H1 (cell line): ENCODE results near the gene ADGRB3. TPM values are rescaled to one million over a fixed set of nuclear protein-coding genes. Genes with fewer than 3 reads are reported as not detected.

Source experiments
- CTCF ChIA-PET: fragments of 300-600 bp; sonication (Branson Sonifier 250); formaldehyde crosslinking; loops from one replicate; lab custom pipeline; 2021; ENCODE audit not compliant: partially characterized antibody; lab: Charles Lee
- POLR2A ChIA-PET: fragments of 300-600 bp; sonication (Branson Sonifier 250); formaldehyde crosslinking; loops from one replicate; lab custom pipeline; 2021; ENCODE audit warnings: inconsistent platforms; ENCODE audit not compliant: partially characterized antibody; lab: Charles Lee
- DNase-seq, 2 experiments: peaks; one replicate each; pipeline versions ENCODE4 v3.0.0 to v3.0.0-alpha.2; 2010 to 2022; ENCODE audit warnings: low spot score in 2 of 2, low read depth in 1 of 2, mixed read lengths in 1 of 2
- FAIRE-seq: peaks from 2 replicates; lab custom pipeline; 2011; peaks lifted over from hg19 to GRCh38; lab: Jason Lieb, UNC
- H2AFZ ChIP-seq: 2 replicates; pipeline ENCODE4 v1.8.1; 2012; ENCODE audit warnings: low read length, inconsistent platforms
- H2AK5ac ChIP-seq: 2 replicates; pipeline ENCODE4 v1.6.1; 2013; ENCODE audit warnings: low read depth, low read length
- H2BK120ac ChIP-seq: replicated peaks from 2 replicates; pipeline ENCODE3; 2013; ENCODE audit warnings: low read depth, low read length, inconsistent platforms
- H2BK12ac ChIP-seq: 2 replicates; pipeline ENCODE4 v1.6.1; 2013; ENCODE audit warnings: low read depth, low read length
- H2BK15ac ChIP-seq: 2 replicates; pipeline ENCODE4 v1.6.1; 2013; ENCODE audit warnings: low read length
- H2BK20ac ChIP-seq: 2 replicates; pipeline ENCODE4 v1.6.1; 2013; ENCODE audit warnings: low read length
- H2BK5ac ChIP-seq: 2 replicates; pipeline ENCODE4 v1.6.1; 2013; ENCODE audit warnings: low read depth, low read length
- H3K14ac ChIP-seq: 2 replicates; pipeline ENCODE4 v1.6.1; 2013; ENCODE audit warnings: inconsistent platforms; ENCODE audit not compliant: insufficient read length
- H3K18ac ChIP-seq: 2 replicates; pipeline ENCODE4 v1.6.1; 2013; ENCODE audit warnings: low read length; ENCODE audit errors: extremely low read depth
- H3K23ac ChIP-seq: 2 replicates; pipeline ENCODE4 v1.6.1; 2013; ENCODE audit warnings: inconsistent platforms; ENCODE audit not compliant: insufficient read length
- H3K23me2 ChIP-seq: 2 replicates; pipeline ENCODE4 v1.6.1; 2013; ENCODE audit warnings: low read depth, low read length
- H3K27ac ChIP-seq: 2 replicates; pipeline ENCODE4 v1.6.1; 2011; ENCODE audit warnings: low read depth, low read length, inconsistent platforms
- H3K27me3 ChIP-seq, 4 experiments: replicated peaks in 1 of 4; 1 replicate in 1 of 4; 2 replicates in 3 of 4; pipeline versions ENCODE4 v1.6.1 to v1.8.1; 2011 to 2013; ENCODE audit warnings: low read length in 3 of 4, mild to moderate bottlenecking in 3 of 4, inconsistent platforms in 2 of 4, mixed read lengths in 2 of 4, moderate library complexity in 1 of 4; ENCODE audit not compliant: control insufficient read depth in 3 of 4, insufficient read depth in 3 of 4; ENCODE audit errors: extremely low read depth in 1 of 4
- H3K36me3 ChIP-seq, 4 experiments: 2 replicates each; pipeline versions ENCODE4 v1.6.1 to v1.8.1; 2011 to 2013; ENCODE audit warnings: mild to moderate bottlenecking in 4 of 4, low read length in 3 of 4, moderate library complexity in 2 of 4, control low read depth in 1 of 4, inconsistent platforms in 1 of 4; ENCODE audit not compliant: insufficient read depth in 4 of 4, control insufficient read depth in 2 of 4
- H3K4ac ChIP-seq: replicated peaks from 2 replicates; pipeline ENCODE3; 2013; ENCODE audit warnings: low read length, low read depth, mixed read lengths, inconsistent platforms; ENCODE audit not compliant: insufficient read length
- H3K4me1 ChIP-seq, 4 experiments: replicated peaks in 1 of 4; 1 replicate in 1 of 4; 2 replicates in 3 of 4; pipeline versions ENCODE4 v1.6.1 to v1.8.1; 2011 to 2013; ENCODE audit warnings: low read length in 3 of 4, inconsistent platforms in 2 of 4, mixed read lengths in 1 of 4; ENCODE audit not compliant: insufficient read depth in 4 of 4, control insufficient read depth in 3 of 4
- H3K4me2 ChIP-seq, 2 experiments: 2 replicates each; pipeline versions ENCODE4 v1.6.1 to v1.8.1; 2011 to 2013; ENCODE audit warnings: low read depth in 2 of 2, low read length in 2 of 2, control low read depth in 1 of 2, inconsistent platforms in 1 of 2, mild to moderate bottlenecking in 1 of 2; ENCODE audit not compliant: insufficient read depth in 1 of 2
- H3K4me3 ChIP-seq, 4 experiments: fragments of 200-600, 300-600 bp in 1 of 4; sonication (generic), shearing (Covaris generic), sonication (Bioruptor Twin) in 1 of 4; 2 replicates each; pipeline versions ENCODE4 v1.5.1 to v1.8.1; 2011 to 2016; ENCODE audit warnings: low read length in 4 of 4, low read depth in 3 of 4, control low read depth in 2 of 4, inconsistent platforms in 2 of 4, mild to moderate bottlenecking in 2 of 4, mixed read lengths in 1 of 4, moderate library complexity in 1 of 4; ENCODE audit not compliant: insufficient read depth in 2 of 4; ENCODE audit errors: extremely low read depth in 1 of 4
- H3K56ac ChIP-seq: replicated peaks from 2 replicates; pipeline ENCODE3; 2013; ENCODE audit warnings: low read depth, mild to moderate bottlenecking, mixed read lengths, low read length, inconsistent platforms; ENCODE audit not compliant: insufficient read length
- H3K79me1 ChIP-seq: 2 replicates; pipeline ENCODE4 v1.6.1; 2013; ENCODE audit warnings: low read depth, low read length, control low read depth
- H3K79me2 ChIP-seq, 2 experiments: 2 replicates each; pipeline versions ENCODE4 v1.6.1 to v1.8.1; 2012 to 2013; ENCODE audit warnings: low read length in 2 of 2, mild to moderate bottlenecking in 2 of 2, inconsistent platforms in 1 of 2; ENCODE audit not compliant: insufficient read depth in 2 of 2, control insufficient read depth in 1 of 2
- H3K9ac ChIP-seq, 4 experiments: replicated peaks in 1 of 4; 1 replicate in 1 of 4; 2 replicates in 3 of 4; pipeline versions ENCODE4 v1.6.1 to v1.8.1; 2011 to 2013; ENCODE audit warnings: low read depth in 3 of 4, low read length in 3 of 4, control low read depth in 2 of 4, mild to moderate bottlenecking in 2 of 4, moderate library complexity in 2 of 4, inconsistent platforms in 1 of 4; ENCODE audit errors: extremely low read depth in 1 of 4
- H3K9me3 ChIP-seq, 2 experiments: 2 replicates each; pipeline versions ENCODE4 v1.6.1 to v1.8.1; 2012 to 2013; ENCODE audit warnings: mild to moderate bottlenecking in 2 of 2, moderate library complexity in 2 of 2, control low read depth in 1 of 2, inconsistent platforms in 1 of 2, low read depth in 1 of 2, low read length in 1 of 2, mixed read lengths in 1 of 2; ENCODE audit not compliant: insufficient read depth in 2 of 2
- H4K20me1 ChIP-seq, 2 experiments: replicated peaks in 1 of 2; 2 replicates each; pipeline versions ENCODE3 to v1.8.1; 2011 to 2013; ENCODE audit warnings: inconsistent platforms in 2 of 2, low read length in 2 of 2, mild to moderate bottlenecking in 1 of 2; ENCODE audit not compliant: insufficient read depth in 2 of 2, control insufficient read depth in 1 of 2
- H4K5ac ChIP-seq: 2 replicates; pipeline ENCODE4 v1.6.1; 2013; ENCODE audit warnings: low read length, low read depth, mixed read lengths, inconsistent platforms; ENCODE audit not compliant: insufficient read length
- H4K8ac ChIP-seq: 2 replicates; pipeline ENCODE4 v1.8.0; 2013; ENCODE audit warnings: mild to moderate bottlenecking, moderate library complexity, low read length, inconsistent platforms; ENCODE audit not compliant: insufficient read depth; ENCODE audit errors: extremely low read depth
- H4K91ac ChIP-seq: replicated peaks from 2 replicates; pipeline ENCODE3; 2013; ENCODE audit warnings: low read length, mixed read lengths, inconsistent platforms; ENCODE audit not compliant: insufficient read length
- CTCF ChIP-seq, 3 experiments: IDR thresholded peaks; 1 replicate in 2 of 3; 2 replicates in 1 of 3; pipeline versions ENCODE4 v1.5.1 to v1.6.1; 2011; ENCODE audit warnings: low read length in 3 of 3, mild to moderate bottlenecking in 3 of 3, inconsistent platforms in 2 of 3, low read depth in 1 of 3, moderate library complexity in 1 of 3; ENCODE audit not compliant: insufficient read depth in 1 of 3; ENCODE audit errors: control extremely low read depth in 1 of 3
- FOSL1 ChIP-seq: IDR thresholded peaks from 2 replicates; pipeline ENCODE4 v1.6.1; 2011; ENCODE audit warnings: mild to moderate bottlenecking, low read depth, low read length, moderate library complexity; ENCODE audit not compliant: insufficient read depth
- MAFK ChIP-seq: IDR thresholded peaks from 2 replicates; pipeline ENCODE4 v1.6.1; 2012; ENCODE audit warnings: low read depth, mild to moderate bottlenecking, improper control_type of control experiment, low read length
- NANOG ChIP-seq: IDR thresholded peaks from 2 replicates; pipeline ENCODE4 v1.6.1; 2011; ENCODE audit warnings: low read length, low read depth, mild to moderate bottlenecking, inconsistent platforms; ENCODE audit not compliant: insufficient read depth, poor library complexity, severe bottlenecking
- POLR2AphosphoS5 ChIP-seq: IDR thresholded peaks from 2 replicates; pipeline ENCODE4 v1.6.1; 2011; ENCODE audit warnings: low read depth, low read length
- RFX5 ChIP-seq: IDR thresholded peaks from 2 replicates; pipeline ENCODE4 v1.6.1; 2011; ENCODE audit warnings: low read depth, low read length, improper control_type of control experiment, borderline replicate concordance
- SIX5 ChIP-seq: IDR thresholded peaks from 2 replicates; pipeline ENCODE4 v1.6.1; 2011; ENCODE audit warnings: mild to moderate bottlenecking, low read depth, low read length
- SRF ChIP-seq: IDR thresholded peaks from 2 replicates; pipeline ENCODE4 v1.6.1; 2011; ENCODE audit warnings: mild to moderate bottlenecking, low read depth, low read length, moderate library complexity
- TAF7 ChIP-seq: optimal IDR thresholded peaks from 2 replicates; pipeline ENCODE3; 2011; ENCODE audit warnings: low read depth, mild to moderate bottlenecking, inconsistent platforms, low read length, moderate library complexity, borderline replicate concordance
- WGBS, 2 experiments: shearing (Covaris generic) in 1 of 2; methylation state at CpG; one replicate each; pipeline versions ENCODE4 v1.1.6 to v1.1.7; 2013 to 2015; ENCODE audit warnings: low lambda C conversion rate in 2 of 2, mixed read lengths in 2 of 2, inconsistent platforms in 1 of 2, low coverage in 1 of 2, missing lambda C conversion rate in 1 of 2; ENCODE audit not compliant: insufficient replicate concordance in 2 of 2, insufficient coverage in 1 of 2, insufficient read length in 1 of 2; ENCODE audit errors: extremely low coverage in 1 of 2, missing lambda C conversion rate in 1 of 2; 5-methylcytosine and 5-hydroxymethylcytosine counted together
- polyA plus RNA-seq, 7 experiments: library from polyadenylated mRNA; depleted of rRNA in 3 of 7; stranded (reverse) in 5 of 7; unstranded in 2 of 7; fragments of >200 nt in 5 of 7; fragments of 200-250 nt in 2 of 7; gene quantifications; 1 replicate in 5 of 7; 2 replicates in 1 of 7; 4 replicates in 1 of 7; pipeline versions ENCODE4 v1.2.1 to v1.2.3, GENCODE V29; 2011 to 2013; ENCODE audit warnings: missing spikeins in 2 of 7, mixed read lengths in 2 of 7
- total RNA-seq: library from RNA; stranded (reverse); fragmentation: NEBNext Ultra II Directional; extraction: Animal tissue kit (Norgen Biotek cat#: 25700); gene quantifications from 2 replicates; pipeline ENCODE4 v1.2.1, GENCODE V29; 2021

The ADGRB3 gene
- total and polyA plus RNA-seq, 2 of the 8 experiments (the other 6 are each of a cell fraction or from before 2014, with no cell fraction given): 0.35 to 1.2 TPM

- 93% methylated on average over 3 of the region's 3 CpGs; no CpG with 5 or more reads in 1 of the 2 experiments for WGBS, 2 experiments
These were observed 56.0 kb downstream of the ADGRB3 start for GRCh38 chr6:68691120-68691519.

More at GRCh38 chr6:68691120-68691519, 56.0 kb downstream of the ADGRB3 start:
- Histone ChIP-seq H3K56ac (no peak overlapping the region), H2BK20ac (no peak overlapping the region), H2BK120ac (no peak overlapping the region), H3K27ac (no peak overlapping the region), H3K79me1 (no peaks in the 10 kb centered on the region), H3K23me2 (no peaks in the 10 kb centered on the region), H4K91ac (no peak overlapping the region), H3K4ac (no peak overlapping the region), H2BK5ac (no peak overlapping the region), H4K20me1 (no peaks in the 10 kb centered on the region), H3K4me2 (no peak overlapping the region), H3K4me3 (no peak overlapping the region), H3K23ac (no peak overlapping the region), H3K18ac (no peak overlapping the region), H2AFZ (no peak overlapping the region), H3K14ac (no peak overlapping the region), H3K27me3 (no peaks in the 10 kb centered on the region), H2BK12ac (no peak overlapping the region), H3K9ac (no peak overlapping the region), H3K9me3 (no peaks in the 10 kb centered on the region), H3K79me2 (no peaks in the 10 kb centered on the region), H2BK15ac (no peak overlapping the region), H2AK5ac (no peak overlapping the region), H3K36me3 (no peaks in the 10 kb centered on the region), H3K4me1 (0 out of 7 replicates have a peak, but pooled peaks cover 0 to 2% (median 0%) of the 10 kb centered on the region in 4 experiments), H4K8ac (no peak overlapping the region), H4K5ac (no peak overlapping the region)
- DNase-seq: no peak
- ChIA-PET POLR2A (no interaction called here), CTCF (no interaction called here)
- FAIRE-seq: no peak
- TF ChIP-seq RFX5 (no peak), MAFK (no peak), SIX5 (no peak), SRF (no peak), POLR2AphosphoS5 (no peak), NANOG (no peak), FOSL1 (no peak), CTCF (IDR thresholded peaks at IDR 0.05; ENCODE audit: control extremely low read depth in 1 of 3, insufficient read depth in 1 of 3, low read depth in 1 of 3, low read length in 3 of 3) (no peak), TAF7 (no peak)
